ENCODE measurements around the gene FN3KRP.

Gene FN3KRP

DNA sequence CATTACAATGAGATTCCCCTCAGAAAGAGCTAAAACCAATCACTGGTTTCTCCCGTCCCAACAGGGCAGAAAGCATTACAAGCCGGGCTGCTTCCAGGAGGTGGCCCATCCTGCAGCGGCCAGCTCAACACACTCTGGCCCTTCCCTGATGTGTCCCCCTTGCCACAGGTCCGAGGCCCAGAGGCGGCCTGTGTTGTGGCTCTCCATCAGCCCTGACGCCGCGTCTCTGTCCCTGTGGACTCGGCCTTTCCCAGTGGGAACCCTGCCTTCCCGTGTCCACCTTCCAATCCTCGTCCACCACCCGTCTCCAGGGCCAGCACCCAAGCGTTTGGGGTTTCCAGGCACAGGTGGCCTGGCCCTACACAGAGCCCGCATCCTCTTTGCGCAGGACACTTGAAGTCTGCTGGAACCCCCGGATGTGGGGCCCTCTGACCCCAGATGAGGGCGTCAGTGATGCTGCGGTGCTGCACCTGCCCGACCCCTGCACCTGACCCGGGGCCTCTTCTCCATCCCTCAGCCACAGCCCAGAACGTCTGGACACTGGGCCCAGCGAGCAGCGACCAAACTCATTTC lies 39.1 kb upstream of the FN3KRP start:
- H3K4me1 ChIP-seq (ENCODE audit: control insufficient read depth, insufficient read depth, low read length), result no peaks in the 10 kb centered on the region
- WGBS, 2 experiments, result 87 to 88% methylated on average over 23 of the region's 23 CpGs
- H3K9me3 ChIP-seq (ENCODE audit: control insufficient read depth, low read length), result no peaks in the 10 kb centered on the region
- H3K27ac ChIP-seq (ENCODE audit: insufficient read depth, low read depth, low read length, poor library complexity, severe bottlenecking), result no peak overlapping the region
- no peaks in the 10 kb centered on the region for H3K27me3 ChIP-seq (ENCODE audit: control insufficient read depth, insufficient read depth, low read length, poor library complexity, severe bottlenecking)
- H3K4me3 ChIP-seq (ENCODE audit: insufficient read depth, low read depth, low read length), result no peak overlapping the region
- no peaks in the 10 kb centered on the region for H3K36me3 ChIP-seq (ENCODE audit: control insufficient read depth, insufficient read depth, low read length)

DNA sequence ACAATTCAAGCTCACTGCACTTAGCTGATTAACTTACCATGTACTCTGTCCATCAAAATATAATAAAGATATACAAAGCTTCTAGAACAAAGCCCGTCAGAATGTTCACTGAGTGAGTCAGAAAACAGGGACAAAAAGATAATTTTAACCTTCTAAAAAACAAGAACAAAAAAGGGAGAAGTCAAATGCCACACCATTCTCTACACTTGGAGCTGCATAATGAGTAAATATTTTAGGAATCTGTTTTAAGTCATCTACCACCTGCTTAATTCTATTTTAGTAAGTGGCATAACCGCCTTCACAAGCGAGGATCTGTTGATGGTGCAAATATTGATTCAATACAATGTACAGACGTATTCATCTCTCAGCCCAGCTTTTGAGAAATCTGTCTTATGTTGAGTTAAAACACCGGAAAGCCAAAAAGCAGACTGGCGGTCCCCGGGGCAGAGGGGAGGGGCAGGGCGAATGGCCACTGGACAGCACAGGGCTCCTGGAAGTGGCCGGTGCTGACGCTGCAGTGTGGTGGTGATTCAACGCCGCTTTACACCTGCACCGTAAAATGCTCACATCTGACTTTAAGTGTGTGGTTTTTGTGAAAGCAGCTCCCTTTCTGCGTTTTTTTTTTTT lies 38.1 kb upstream of the FN3KRP start:
- no peaks in the 10 kb centered on the region for H3K4me1 ChIP-seq (ENCODE audit: control insufficient read depth, insufficient read depth, low read length)
- H3K36me3 ChIP-seq (ENCODE audit: control insufficient read depth, insufficient read depth, low read length), result no peaks in the 10 kb centered on the region
- H3K27ac ChIP-seq (ENCODE audit: insufficient read depth, low read depth, low read length, poor library complexity, severe bottlenecking), result no peak overlapping the region
- WGBS, 2 experiments, result 91 to 92% methylated on average over 14 of the region's 14 CpGs
- H3K27me3 ChIP-seq (ENCODE audit: control insufficient read depth, insufficient read depth, low read length, poor library complexity, severe bottlenecking), result no peaks in the 10 kb centered on the region
- H3K4me3 ChIP-seq (ENCODE audit: insufficient read depth, low read depth, low read length), result no peak overlapping the region
- no peaks in the 10 kb centered on the region for H3K9me3 ChIP-seq (ENCODE audit: control insufficient read depth, low read length)

DNA sequence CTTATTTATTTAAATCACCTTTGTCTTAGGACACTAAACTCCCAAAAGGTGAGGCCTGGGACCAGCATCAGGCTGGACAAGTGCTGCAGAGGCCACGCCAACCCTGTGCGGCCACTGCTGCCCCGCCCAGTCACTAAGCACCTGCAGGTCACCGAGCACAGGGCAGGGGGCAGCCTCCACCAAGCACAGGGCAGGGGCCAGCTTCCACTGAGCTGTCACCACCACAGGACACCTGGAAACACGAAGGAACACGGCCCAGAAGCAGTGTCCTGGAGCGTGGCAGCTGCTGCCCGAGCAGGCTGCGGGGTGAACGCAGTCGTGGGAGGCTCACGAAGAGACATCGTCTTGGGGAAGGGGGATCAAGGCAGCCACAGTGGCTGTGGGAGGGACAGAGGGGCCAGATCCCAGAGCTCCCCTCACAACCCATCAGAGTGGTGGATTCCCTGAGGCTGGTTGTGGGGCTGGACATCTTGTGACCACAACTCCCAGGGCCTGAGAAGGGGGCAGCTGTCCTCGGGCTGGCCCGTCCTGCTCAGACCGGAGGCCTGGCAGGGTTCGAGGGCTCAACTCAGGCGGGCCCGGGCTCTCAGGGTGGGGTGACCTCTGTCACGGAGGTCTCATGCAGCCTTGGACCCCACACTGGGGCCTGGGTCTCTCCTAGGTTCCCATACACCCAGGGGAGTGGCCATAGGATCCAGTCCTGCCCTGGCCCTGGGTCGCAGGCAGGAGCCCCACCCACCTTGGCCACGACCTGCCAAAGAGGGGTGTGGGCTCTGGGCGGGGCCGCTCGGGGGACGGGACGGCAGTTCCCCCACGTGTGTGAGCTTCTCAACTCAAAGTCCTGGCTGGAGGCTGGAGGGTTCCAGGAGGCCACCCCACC lies 36.7 kb upstream of the FN3KRP start:
- H3K4me1 ChIP-seq (ENCODE audit: control insufficient read depth, insufficient read depth, low read length), result no peaks in the 10 kb centered on the region
- no peak overlapping the region for H3K27ac ChIP-seq (ENCODE audit: insufficient read depth, low read depth, low read length, poor library complexity, severe bottlenecking)
- no peaks in the 10 kb centered on the region for H3K9me3 ChIP-seq (ENCODE audit: control insufficient read depth, low read length)
- no peak overlapping the region for H3K4me3 ChIP-seq (ENCODE audit: insufficient read depth, low read depth, low read length)
- 83 to 84% methylated on average over 27 to 28 of the region's 28 CpGs for WGBS, 2 experiments
- H3K27me3 ChIP-seq (ENCODE audit: control insufficient read depth, insufficient read depth, low read length, poor library complexity, severe bottlenecking), result no peaks in the 10 kb centered on the region
- no peaks in the 10 kb centered on the region for H3K36me3 ChIP-seq (ENCODE audit: control insufficient read depth, insufficient read depth, low read length)

DNA sequence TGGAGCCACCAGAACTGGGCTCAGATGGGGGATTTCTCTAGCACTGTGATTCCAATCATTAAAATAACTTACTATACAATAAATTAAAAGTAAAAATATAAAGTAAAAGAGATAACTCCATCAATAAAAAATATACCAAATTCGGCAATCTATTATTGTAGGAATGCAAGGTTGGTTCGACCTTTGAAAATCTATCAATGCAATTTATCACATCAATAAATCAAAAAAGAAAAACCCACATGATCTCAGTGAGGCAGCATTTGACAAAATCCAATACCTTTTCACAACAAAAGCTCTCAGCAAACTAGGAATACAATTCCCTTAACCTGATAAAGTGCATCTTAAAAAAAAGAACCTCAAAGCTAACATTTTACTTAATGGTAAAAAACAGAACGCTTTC lies 35.0 kb upstream of the FN3KRP start:
- H3K4me1 ChIP-seq (ENCODE audit: control insufficient read depth, insufficient read depth, low read length), result no peaks in the 10 kb centered on the region
- no peak overlapping the region for H3K27ac ChIP-seq (ENCODE audit: insufficient read depth, low read depth, low read length, poor library complexity, severe bottlenecking)
- H3K36me3 ChIP-seq (ENCODE audit: control insufficient read depth, insufficient read depth, low read length), result no peaks in the 10 kb centered on the region
- H3K27me3 ChIP-seq (ENCODE audit: control insufficient read depth, insufficient read depth, low read length, poor library complexity, severe bottlenecking), result no peaks in the 10 kb centered on the region
- H3K4me3 ChIP-seq (ENCODE audit: insufficient read depth, low read depth, low read length), result no peak overlapping the region
- H3K9me3 ChIP-seq (ENCODE audit: control insufficient read depth, low read length), result no peaks in the 10 kb centered on the region
- 86 to 97% methylated on average over 3 of the region's 3 CpGs for WGBS, 2 experiments

DNA sequence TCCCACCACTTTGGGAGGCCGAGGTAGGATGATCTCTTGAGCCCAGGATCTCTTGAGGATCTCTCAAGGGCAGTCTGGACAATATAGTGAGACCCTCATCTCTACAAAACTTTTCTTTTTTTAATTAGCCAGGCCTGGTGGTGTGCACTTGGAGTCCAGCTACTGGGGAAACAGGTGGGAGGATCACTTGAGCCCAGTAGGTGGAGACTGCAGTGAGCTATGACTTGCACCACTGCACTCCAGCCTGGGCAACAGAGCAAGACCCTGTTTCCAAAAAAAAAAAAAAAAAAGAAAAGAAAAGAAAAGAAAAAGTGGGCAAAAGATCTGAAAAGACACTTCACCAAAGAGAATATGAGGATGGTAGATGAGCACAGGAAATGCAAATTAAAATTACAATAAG lies 33.0 kb upstream of the FN3KRP start:
- WGBS, 2 experiments, result 84 to 97% methylated on average over 1 of the region's 1 CpG
- Histone ChIP-seq H3K27ac (ENCODE audit: insufficient read depth, low read depth, low read length, poor library complexity, severe bottlenecking) (no peak overlapping the region), H3K36me3 (ENCODE audit: control insufficient read depth, insufficient read depth, low read length) (no peaks in the 10 kb centered on the region), H3K9me3 (ENCODE audit: control insufficient read depth, low read length) (no peaks in the 10 kb centered on the region), H3K4me1 (ENCODE audit: control insufficient read depth, insufficient read depth, low read length) (no peaks in the 10 kb centered on the region), H3K4me3 (ENCODE audit: insufficient read depth, low read depth, low read length) (no peak overlapping the region), H3K27me3 (ENCODE audit: control insufficient read depth, insufficient read depth, low read length, poor library complexity, severe bottlenecking) (no peaks in the 10 kb centered on the region)

DNA sequence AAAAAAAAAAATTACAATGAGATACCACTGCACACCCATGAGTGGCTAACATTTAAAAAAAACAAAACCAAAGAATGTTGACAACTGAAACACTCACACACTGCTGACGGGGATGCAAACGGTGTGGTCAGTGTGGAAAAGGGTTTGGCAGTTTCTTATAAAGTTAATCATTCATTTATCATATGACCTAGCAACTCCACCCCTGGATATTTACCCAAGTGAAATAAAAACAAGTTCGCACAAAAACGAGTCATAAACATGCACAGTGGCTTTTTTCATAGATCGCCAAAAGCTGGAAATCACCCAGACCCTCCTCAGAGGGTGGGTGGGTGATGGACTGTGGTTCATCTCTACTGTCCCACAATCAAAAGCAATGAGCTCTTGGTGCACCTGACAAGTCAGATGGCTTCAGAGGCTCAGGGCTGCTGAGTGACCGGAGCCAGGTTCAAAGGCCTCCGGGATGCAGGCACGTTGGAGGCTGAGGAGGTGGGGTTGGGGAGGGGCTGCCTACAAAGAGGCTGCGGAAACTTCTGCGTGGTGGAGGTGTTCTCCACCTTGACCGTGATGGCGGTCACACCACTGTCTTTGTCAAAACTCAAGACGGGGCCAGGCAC lies 32.2 kb upstream of the FN3KRP start:
- no peak overlapping the region for H3K4me3 ChIP-seq (ENCODE audit: insufficient read depth, low read depth, low read length)
- no peaks in the 10 kb centered on the region for H3K36me3 ChIP-seq (ENCODE audit: control insufficient read depth, insufficient read depth, low read length)
- H3K9me3 ChIP-seq (ENCODE audit: control insufficient read depth, low read length), result no peaks in the 10 kb centered on the region
- H3K27ac ChIP-seq (ENCODE audit: insufficient read depth, low read depth, low read length, poor library complexity, severe bottlenecking), result no peak overlapping the region
- 89 to 91% methylated on average over 13 of the region's 13 CpGs for WGBS, 2 experiments
- H3K4me1 ChIP-seq (ENCODE audit: control insufficient read depth, insufficient read depth, low read length), result no peaks in the 10 kb centered on the region
- no peaks in the 10 kb centered on the region for H3K27me3 ChIP-seq (ENCODE audit: control insufficient read depth, insufficient read depth, low read length, poor library complexity, severe bottlenecking)

DNA sequence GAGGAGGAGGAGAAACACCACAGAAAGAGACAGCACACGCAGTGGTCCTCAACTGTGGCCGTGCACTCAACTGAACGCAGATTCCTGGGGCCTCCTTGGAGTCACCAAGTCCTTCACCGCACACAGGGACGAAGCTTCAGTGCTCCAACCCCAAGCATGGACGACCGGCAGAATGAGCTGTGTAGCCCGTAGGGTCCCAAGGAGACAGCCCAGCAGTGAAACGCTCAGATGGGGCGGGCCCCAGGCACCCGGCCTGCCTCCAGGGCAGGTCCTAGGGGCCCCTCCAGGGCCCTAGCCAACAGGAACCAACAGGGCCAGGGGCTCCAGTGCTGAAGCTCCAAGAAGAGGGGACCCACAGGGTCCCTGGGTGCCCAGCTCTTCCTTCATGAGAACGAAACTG lies 31.2 kb upstream of the FN3KRP start:
- 90 to 92% methylated on average over 12 of the region's 12 CpGs for WGBS, 2 experiments
- H3K4me3 ChIP-seq (ENCODE audit: insufficient read depth, low read depth, low read length), result no peak overlapping the region
- no peaks in the 10 kb centered on the region for H3K27me3 ChIP-seq (ENCODE audit: control insufficient read depth, insufficient read depth, low read length, poor library complexity, severe bottlenecking)

DNA sequence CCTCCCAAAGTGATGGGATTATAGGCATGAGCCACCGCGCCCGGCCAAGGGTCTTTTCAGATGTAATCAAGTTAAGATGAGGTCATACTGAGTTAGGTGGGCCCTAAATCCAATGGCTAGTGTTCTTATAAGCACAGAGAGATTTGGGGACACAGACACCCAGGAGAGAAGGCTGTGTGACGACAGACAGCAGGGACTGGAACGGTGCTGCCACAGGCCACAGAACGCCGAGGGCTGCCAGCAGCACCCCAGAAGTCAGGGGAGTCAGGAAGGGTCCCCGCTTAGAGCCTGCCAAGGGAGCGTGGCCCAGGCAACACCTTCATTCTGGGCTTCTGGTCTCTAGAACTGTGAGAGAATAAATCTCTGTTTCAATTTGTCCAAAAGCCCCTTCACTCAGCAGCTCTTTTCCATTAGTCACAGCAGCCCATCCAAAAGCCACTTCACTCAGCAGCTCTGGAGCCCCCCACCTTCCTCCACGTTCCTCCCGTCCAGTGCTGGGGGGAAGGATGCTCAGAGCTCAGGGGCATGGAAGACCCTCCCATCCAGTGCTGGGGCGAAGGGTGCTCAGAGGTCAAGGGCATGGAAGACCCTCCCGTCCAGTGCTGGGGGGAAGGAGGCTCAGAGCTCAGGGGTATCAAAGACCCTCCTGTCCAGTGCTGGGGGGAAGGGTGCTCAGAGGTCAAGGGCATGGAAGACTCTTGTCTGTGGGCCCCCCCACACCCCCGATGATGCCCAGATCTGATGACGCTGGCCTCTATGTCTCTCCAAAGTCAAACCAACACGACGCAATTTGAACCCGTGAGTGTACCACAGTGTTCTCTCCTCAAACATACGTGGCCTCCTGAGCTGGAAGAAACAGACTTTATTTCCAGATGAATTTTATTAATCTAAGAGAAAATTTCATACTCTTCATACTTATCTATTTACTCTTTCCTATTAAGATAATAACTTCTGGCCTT lies 29.9 kb upstream of the FN3KRP start:
- Histone ChIP-seq H3K27me3 (ENCODE audit: control insufficient read depth, insufficient read depth, low read length, poor library complexity, severe bottlenecking) (no peaks in the 10 kb centered on the region), H3K4me1 (ENCODE audit: control insufficient read depth, insufficient read depth, low read length) (no peaks in the 10 kb centered on the region), H3K27ac (ENCODE audit: insufficient read depth, low read depth, low read length, poor library complexity, severe bottlenecking) (no peak overlapping the region), H3K4me3 (ENCODE audit: insufficient read depth, low read depth, low read length) (no peak overlapping the region), H3K36me3 (ENCODE audit: control insufficient read depth, insufficient read depth, low read length) (no peaks in the 10 kb centered on the region), H3K9me3 (ENCODE audit: control insufficient read depth, low read length) (no peaks in the 10 kb centered on the region)
- WGBS, 2 experiments, result 91 to 92% methylated on average over 19 of the region's 19 CpGs

More for the DNA sequence above, 31.2 kb upstream of the FN3KRP start:
- no peaks in the 10 kb centered on the region for H3K9me3 ChIP-seq (ENCODE audit: control insufficient read depth, low read length)
- H3K4me1 ChIP-seq (ENCODE audit: control insufficient read depth, insufficient read depth, low read length), result no peaks in the 10 kb centered on the region
- no peaks in the 10 kb centered on the region for H3K36me3 ChIP-seq (ENCODE audit: control insufficient read depth, insufficient read depth, low read length)
- no peak overlapping the region for H3K27ac ChIP-seq (ENCODE audit: insufficient read depth, low read depth, low read length, poor library complexity, severe bottlenecking)

DNA sequence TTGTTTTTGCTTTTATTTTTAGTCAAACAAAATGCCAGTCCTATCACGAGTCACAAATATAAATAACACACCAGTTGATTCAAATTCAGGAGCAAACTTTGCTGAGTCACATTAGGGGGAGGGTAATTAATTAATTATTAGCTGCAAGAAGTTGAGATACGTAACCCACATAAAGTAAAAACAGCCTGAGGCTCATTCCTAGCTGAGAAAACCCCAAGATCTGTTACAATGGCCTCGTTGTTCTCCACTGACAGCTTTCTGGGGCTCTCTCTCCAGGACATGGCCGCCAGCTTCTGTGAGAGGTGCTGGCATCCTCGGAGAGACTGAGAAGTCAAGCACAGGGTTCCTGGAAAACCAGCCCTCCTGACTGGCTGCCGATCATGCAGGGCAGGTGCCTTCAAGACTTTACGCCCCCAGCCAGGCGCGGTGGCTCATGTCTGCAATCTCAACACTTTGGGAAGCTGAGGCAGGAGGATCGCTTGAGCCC lies 29.1 kb upstream of the FN3KRP start:
- no peaks in the 10 kb centered on the region for H3K4me1 ChIP-seq (ENCODE audit: control insufficient read depth, insufficient read depth, low read length)
- no peak overlapping the region for H3K4me3 ChIP-seq (ENCODE audit: insufficient read depth, low read depth, low read length)
- no peak overlapping the region for H3K27ac ChIP-seq (ENCODE audit: insufficient read depth, low read depth, low read length, poor library complexity, severe bottlenecking)
- WGBS, 2 experiments, result 83 to 85% methylated on average over 9 to 10 of the region's 10 CpGs
- no peaks in the 10 kb centered on the region for H3K9me3 ChIP-seq (ENCODE audit: control insufficient read depth, low read length)
- H3K27me3 ChIP-seq (ENCODE audit: control insufficient read depth, insufficient read depth, low read length, poor library complexity, severe bottlenecking), result no peaks in the 10 kb centered on the region
- no peaks in the 10 kb centered on the region for H3K36me3 ChIP-seq (ENCODE audit: control insufficient read depth, insufficient read depth, low read length)

All from ectodermal cell (in vitro differentiated cells).